Activated CD4-positive, alpha-beta T cell treated with anti-CD3 and anti-CD28 coated beads for 24 hours (primary cell): ENCODE results near the gene RNF224.

ENCODE experiments used
- DNase-seq, 2 donors: peaks; one replicate each; pipeline ENCODE4 v3.0.0-alpha.2; 2020; ENCODE audit warnings: low read depth in 2 of 2

RNF224 gene

GRCh38 chr9:137214620-137215019, 12.7 kb upstream of the RNF224 start:
- DNase-seq = no peak

- DNase-seq = no peak
Measured at GRCh38 chr9:137215196-137215986, 11.9 kb upstream of the RNF224 start.

GRCh38 chr9:137216188-137216965, 10.9 kb upstream of the RNF224 start:
- no peak for DNase-seq

GRCh38 chr9:137217276-137218211, 9.8 kb upstream of the RNF224 start:
- DNase-seq = no peak

- DNase-seq = no peak
Measured at GRCh38 chr9:137218212-137218753, 9.0 kb upstream of the RNF224 start.

- DNase-seq = no peak
Measured at GRCh38 chr9:137218754-137219271, 8.5 kb upstream of the RNF224 start.

GRCh38 chr9:137219757-137220316, 7.5 kb upstream of the RNF224 start:
- no peak for DNase-seq

GRCh38 chr9:137220317-137221094, 6.8 kb upstream of the RNF224 start:
- DNase-seq = no peak

- no peak for DNase-seq
Measured at GRCh38 chr9:137221095-137221505, 6.2 kb upstream of the RNF224 start.

- no peak for DNase-seq
Measured at GRCh38 chr9:137221506-137222111, 5.7 kb upstream of the RNF224 start.

- DNase-seq = no peak
Measured at GRCh38 chr9:137222190-137223077, 4.9 kb upstream of the RNF224 start, which contains the start of gene RNF208. RNF208 (minus strand) TSS chr9:137222240; CDS start chr9:137221212, 1,028 bp downstream.

- DNase-seq = peak; percentile 96 to 98
Measured at GRCh38 chr9:137223078-137223970, 4.0 kb upstream of the RNF224 start.

GRCh38 chr9:137224830-137225694, 2.2 kb upstream of the RNF224 start, which contains the start of gene CYSRT1:
CYSRT1 (plus strand) TSS chr9:137225174; CDS start chr9:137225622, 448 bp downstream.
- no peak for DNase-seq

- no peak for DNase-seq
Measured at GRCh38 chr9:137225699-137226331, 1.5 kb upstream of the RNF224 start.

GRCh38 chr9:137226338-137227053, 806 bp upstream of the RNF224 start:
- DNase-seq = no peak
